GM23338 (cell line): ENCODE measurements around the gene TTLL5. TPM values are rescaled to one million over a fixed set of nuclear protein-coding genes. Genes with fewer than 3 reads are reported as not detected.

Experiments
- ATAC-seq: fragments of 200-7000 bp; cut with Tn5 transposase; 3 replicates; pipeline ENCODE4 v1.9.1; 2020
- DNase-seq: peaks from one replicate; pipeline ENCODE4 v3.0.0-alpha.2; 2015; ENCODE audit warnings: low spot score
- H2AFZ ChIP-seq: fragments of 200-600 bp; sonication (generic); 2 replicates; pipeline ENCODE4 v1.8.0; 2016; ENCODE audit warnings: antibody characterized with exemption, mild to moderate bottlenecking, moderate library complexity
- H3F3A ChIP-seq: fragments of 200-600 bp; sonication (generic); replicated peaks from 2 replicates; pipeline ENCODE4 v1.8.0; 2017; ENCODE audit warnings: antibody characterized with exemption, mixed run types, low read depth
- H3K27ac ChIP-seq: fragments of 200-600 bp; sonication (generic); 2 replicates; pipeline ENCODE4 v1.6.1; 2016; ENCODE audit warnings: low read depth
- H3K27me3 ChIP-seq: fragments of 200-600 bp; sonication (generic); 2 replicates; pipeline ENCODE4 v1.8.0; 2016; ENCODE audit warnings: mild to moderate bottlenecking, mixed run types, moderate library complexity; ENCODE audit not compliant: insufficient read depth
- H3K36me3 ChIP-seq: fragments of 200-600 bp; sonication (generic); 2 replicates; pipeline ENCODE4 v1.8.0; 2016; ENCODE audit warnings: mild to moderate bottlenecking; ENCODE audit not compliant: insufficient read depth
- H3K4me1 ChIP-seq: fragments of 200-600 bp; sonication (generic); 2 replicates; pipeline ENCODE4 v1.8.0; 2016; ENCODE audit warnings: mild to moderate bottlenecking, moderate library complexity; ENCODE audit not compliant: insufficient read depth
- H3K4me2 ChIP-seq: fragments of 200-600 bp; sonication (generic); 2 replicates; pipeline ENCODE4 v1.7.1; 2017; ENCODE audit warnings: mixed run types
- H3K4me3 ChIP-seq: fragments of 200-600 bp; sonication (generic); 2 replicates; pipeline ENCODE4 v1.6.1; 2016; ENCODE audit warnings: mixed run types
- H3K79me2 ChIP-seq: fragments of 200-600 bp; sonication (generic); replicated peaks from 2 replicates; pipeline ENCODE4 v1.8.0; 2017; ENCODE audit warnings: mild to moderate bottlenecking; ENCODE audit not compliant: insufficient read depth
- H3K9me2 ChIP-seq: fragments of 200-600 bp; sonication (generic); 2 replicates; pipeline ENCODE4 v1.8.0; 2017; ENCODE audit not compliant: insufficient read depth
- H4K20me1 ChIP-seq: fragments of 200-600 bp; sonication (generic); replicated peaks from 2 replicates; pipeline ENCODE4 v1.8.0; 2017; ENCODE audit warnings: mild to moderate bottlenecking; ENCODE audit not compliant: insufficient read depth
- H3K27ac Mint-ChIP-seq: 2 replicates; pipeline ENCODE4 v1.8.0; 2020; ENCODE audit warnings: inconsistent platforms, mild to moderate bottlenecking, moderate library complexity, mixed read lengths
- H3K27me3 Mint-ChIP-seq: 3 replicates; pipeline ENCODE4 v1.8.0; 2022; ENCODE audit warnings: low read depth, mild to moderate bottlenecking, moderate library complexity, mixed read lengths, inconsistent platforms; ENCODE audit not compliant: insufficient read depth, poor library complexity
- H3K36me3 Mint-ChIP-seq: 3 replicates; pipeline ENCODE4 v1.8.0; 2021; ENCODE audit warnings: low read depth, mild to moderate bottlenecking, inconsistent platforms, moderate library complexity, mixed read lengths
- H3K4me1 Mint-ChIP-seq: 3 replicates; pipeline ENCODE4 v1.8.0; 2020; ENCODE audit warnings: mild to moderate bottlenecking, inconsistent platforms, mixed read lengths
- H3K4me3 Mint-ChIP-seq: 3 replicates; pipeline ENCODE4 v1.8.0; 2021; ENCODE audit warnings: moderate library complexity, mild to moderate bottlenecking, inconsistent platforms, mixed read lengths
- H3K9me3 Mint-ChIP-seq: 3 replicates; pipeline ENCODE4 v1.8.0; 2020; ENCODE audit warnings: moderate library complexity, mild to moderate bottlenecking, inconsistent platforms, mixed read lengths
- CREB1 ChIP-seq: fragments of 250-450 bp; sonication (Bioruptor Pico); IDR thresholded peaks from 2 replicates; pipeline ENCODE4 v1.5.0; 2020; ENCODE audit warnings: low read depth, mild to moderate bottlenecking, moderate library complexity
- ETS1 ChIP-seq: IDR thresholded peaks from 2 replicates; pipeline ENCODE4 v1.6.1; 2016; ENCODE audit warnings: antibody characterized with exemption
- EZH2 ChIP-seq: fragments of 200-600 bp; sonication (generic); IDR thresholded peaks from one replicate; pipeline ENCODE4 v1.8.0; 2017; ENCODE audit warnings: antibody characterized with exemption, mild to moderate bottlenecking, low read depth; ENCODE audit not compliant: unreplicated experiment
- EZH2phosphoT487 ChIP-seq: fragments of 200-600 bp; sonication (generic); IDR thresholded peaks from one replicate; pipeline ENCODE4 v1.8.1; 2018; ENCODE audit warnings: antibody characterized with exemption; ENCODE audit not compliant: unreplicated experiment
- JUNB ChIP-seq: IDR thresholded peaks from one replicate; pipeline ENCODE4 v1.6.1; 2016; ENCODE audit warnings: antibody characterized with exemption; ENCODE audit not compliant: unreplicated experiment
- NANOG ChIP-seq: IDR thresholded peaks from 2 replicates; pipeline ENCODE4 v1.6.1; 2016; ENCODE audit warnings: antibody characterized with exemption, borderline replicate concordance
- POLR2AphosphoS5 ChIP-seq: IDR thresholded peaks from 2 replicates; pipeline ENCODE4 v1.6.1; 2016; ENCODE audit warnings: antibody characterized with exemption, low read depth
- REST ChIP-seq: IDR thresholded peaks from one replicate; pipeline ENCODE4 v1.6.1; 2018; ENCODE audit warnings: antibody characterized with exemption; ENCODE audit not compliant: unreplicated experiment
- STAT1 ChIP-seq: IDR thresholded peaks from one replicate; pipeline ENCODE4 v1.6.1; 2016; ENCODE audit warnings: antibody characterized with exemption; ENCODE audit not compliant: unreplicated experiment
- ZNF331 ChIP-seq: fragments of 250-450 bp; sonication (Bioruptor Pico); IDR thresholded peaks from 2 replicates; pipeline ENCODE4 v1.5.0; 2020; ENCODE audit warnings: low read depth, mild to moderate bottlenecking, moderate library complexity
- polyA plus RNA-seq: library from polyadenylated mRNA; unstranded; fragments of >200 nt; fragmentation: Nextera tagmentation; extraction: Ambion mirVana; gene quantifications from 2 replicates; pipeline ENCODE4 v1.2.1, GENCODE V29; 2016
- total RNA-seq: library from RNA; depleted of rRNA; stranded (reverse); fragments of >200 nt; shearing (Covaris generic); gene quantifications from 2 replicates; pipeline ENCODE4 v1.2.3, GENCODE V29; 2014
- TF ChIP-seq, protein P1 (sequence below), 2 experiments: fragments of 200-600 bp in 1 of 2; sonication (generic) in 1 of 2; conservative IDR thresholded peaks; 2 replicates each; pipeline versions ENCODE4 v1.5.1 to v1.6.1; 2016 to 2017; ENCODE audit warnings: antibody characterized with exemption in 2 of 2, low read depth in 2 of 2, mild to moderate bottlenecking in 2 of 2, moderate library complexity in 1 of 2

Gene TTLL5
- total and polyA plus RNA-seq, 2 experiments from 2014 or later, result 33.5 to 35.4 TPM

DNA sequence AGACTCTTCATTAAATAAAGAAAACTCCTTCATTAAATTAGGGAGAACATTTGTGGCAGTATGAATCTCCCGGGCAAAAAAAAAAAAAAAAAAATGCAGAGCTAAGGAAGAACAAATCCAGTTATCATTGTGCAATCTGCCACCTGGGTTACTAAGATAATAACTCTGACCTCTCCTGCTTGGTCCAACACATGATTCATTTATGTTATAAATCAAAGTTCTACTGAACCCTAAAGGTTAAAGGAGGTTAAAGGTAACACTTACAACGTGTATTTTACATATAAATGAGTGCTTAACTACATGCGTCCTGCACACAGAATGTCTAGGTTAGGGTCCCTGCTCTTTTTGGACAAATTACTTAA, 316.5 kb downstream of the TTLL5 start:
- Mint-ChIP-seq H3K4me1 (peaks cover 41% of the 10 kb centered on the region), H3K9me3 (no peaks in the 10 kb centered on the region; the same call in 2 of the 3 replicates), H3K4me3 (no peak overlapping the region), H3K27ac (no peak overlapping the region), H3K36me3 (no peaks in the 10 kb centered on the region), H3K27me3 (peaks cover 13% of the 10 kb centered on the region)
- no peak for ATAC-seq
- no peak overlapping the region for H3K27ac ChIP-seq
- H3K4me1 ChIP-seq, result peaks cover 28% of the 10 kb centered on the region
- peaks cover 14% of the 10 kb centered on the region for H3K27me3 ChIP-seq
- no peak overlapping the region for H2AFZ ChIP-seq
- H3K79me2 ChIP-seq, result no peaks in the 10 kb centered on the region
- no peaks in the 10 kb centered on the region for H3K36me3 ChIP-seq
- no peak overlapping the region; the same call in 1 of the 2 replicates for H3K4me2 ChIP-seq
- H3F3A ChIP-seq, result no peaks in the 10 kb centered on the region
- TF ChIP-seq NANOG (no peak), REST (no peak), CREB1 (CRISPR knock-in tag) (no peak)
- no peaks in the 10 kb centered on the region; the same call in 1 of the 2 replicates for H4K20me1 ChIP-seq
- no peak overlapping the region for H3K4me3 ChIP-seq
- no peak for DNase-seq
- no peaks in the 10 kb centered on the region for H3K9me2 ChIP-seq

- Histone ChIP-seq H3K27ac (no peak overlapping the region), H3K4me3 (no peak overlapping the region), H2AFZ (no peak overlapping the region), H3K27me3 (peaks cover 20% of the 10 kb centered on the region), H3K4me1 (peaks cover 28% of the 10 kb centered on the region), H4K20me1 (no peaks in the 10 kb centered on the region; the same call in 1 of the 2 replicates), H3K36me3 (no peaks in the 10 kb centered on the region), H3K9me2 (no peaks in the 10 kb centered on the region), H3K4me2 (no peak overlapping the region; the same call in 1 of the 2 replicates), H3K79me2 (no peaks in the 10 kb centered on the region), H3F3A (0 out of 2 replicates have a peak, but pooled peaks cover 1% of the 10 kb centered on the region)
- H3K4me3 Mint-ChIP-seq, result no peak overlapping the region
- DNase-seq (no peak), ATAC-seq (no peak)
- H3K36me3 Mint-ChIP-seq, result no peaks in the 10 kb centered on the region
- H3K9me3 Mint-ChIP-seq, result no peaks in the 10 kb centered on the region; the same call in 2 of the 3 replicates
- H3K27ac Mint-ChIP-seq, result no peak overlapping the region
- H3K27me3 Mint-ChIP-seq, result peaks cover 16% of the 10 kb centered on the region
- H3K4me1 Mint-ChIP-seq, result peaks cover 38% of the 10 kb centered on the region
- no peak for TF ChIP-seq EZH2
- TF ChIP-seq, protein P1, sequence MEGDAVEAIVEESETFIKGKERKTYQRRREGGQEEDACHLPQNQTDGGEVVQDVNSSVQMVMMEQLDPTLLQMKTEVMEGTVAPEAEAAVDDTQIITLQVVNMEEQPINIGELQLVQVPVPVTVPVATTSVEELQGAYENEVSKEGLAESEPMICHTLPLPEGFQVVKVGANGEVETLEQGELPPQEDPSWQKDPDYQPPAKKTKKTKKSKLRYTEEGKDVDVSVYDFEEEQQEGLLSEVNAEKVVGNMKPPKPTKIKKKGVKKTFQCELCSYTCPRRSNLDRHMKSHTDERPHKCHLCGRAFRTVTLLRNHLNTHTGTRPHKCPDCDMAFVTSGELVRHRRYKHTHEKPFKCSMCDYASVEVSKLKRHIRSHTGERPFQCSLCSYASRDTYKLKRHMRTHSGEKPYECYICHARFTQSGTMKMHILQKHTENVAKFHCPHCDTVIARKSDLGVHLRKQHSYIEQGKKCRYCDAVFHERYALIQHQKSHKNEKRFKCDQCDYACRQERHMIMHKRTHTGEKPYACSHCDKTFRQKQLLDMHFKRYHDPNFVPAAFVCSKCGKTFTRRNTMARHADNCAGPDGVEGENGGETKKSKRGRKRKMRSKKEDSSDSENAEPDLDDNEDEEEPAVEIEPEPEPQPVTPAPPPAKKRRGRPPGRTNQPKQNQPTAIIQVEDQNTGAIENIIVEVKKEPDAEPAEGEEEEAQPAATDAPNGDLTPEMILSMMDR (conservative IDR thresholded peaks at IDR 0.05; ENCODE audit: low read depth in 2 of 2), result no peak
- no peak for TF ChIP-seq ZNF331
- TF ChIP-seq ETS1, result no peak
- no peak for TF ChIP-seq POLR2AphosphoS5
- no peak for TF ChIP-seq CREB1 (CRISPR knock-in tag)
- TF ChIP-seq EZH2phosphoT487, result no peak
- no peak for TF ChIP-seq JUNB
- no peak for TF ChIP-seq STAT1
Measured at GRCh38 chr14:75978249-75978731, 317.2 kb downstream of the TTLL5 start.
